ENCODE data around the gene CAMKMT. TPM values are rescaled to one million over a fixed set of nuclear protein-coding genes. Genes with fewer than 3 reads are reported as not detected.

The CAMKMT gene
- total and polyA plus RNA-seq, 2 experiments from 2014 or later: 26.5 to 29.5 TPM

DNA sequence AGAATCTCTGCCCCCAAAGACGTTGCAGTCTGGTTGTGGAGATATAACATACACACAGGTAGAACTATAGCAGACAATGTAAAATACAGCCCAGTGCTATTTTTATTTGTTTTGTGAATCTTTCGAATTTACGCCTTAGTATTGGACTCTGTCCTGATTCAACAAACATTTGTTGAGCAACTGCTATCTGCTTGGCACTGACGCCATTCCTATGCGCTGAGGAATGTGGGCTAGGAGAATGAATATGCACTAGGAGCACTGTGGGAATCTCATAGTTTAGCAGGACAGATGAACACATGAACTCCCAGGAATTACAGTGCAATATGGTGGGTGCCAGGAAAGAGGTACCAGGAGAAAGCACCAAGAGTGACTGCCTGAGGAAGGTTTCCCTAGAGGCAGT, 398.1 kb downstream of the CAMKMT start:
- no peak overlapping the region for H2AFZ ChIP-seq
- peaks cover 25% of the 10 kb centered on the region for H3K4me1 ChIP-seq (ENCODE audit: insufficient read depth)
- TF ChIP-seq POLR2AphosphoS5 (IDR thresholded peaks at IDR 0.05; ENCODE audit: low read depth) (no peak), ZNF331 (CRISPR knock-in tag; IDR thresholded peaks at IDR 0.05; ENCODE audit: low read depth) (no peak), JUNB (IDR thresholded peaks at IDR 0.05; ENCODE audit: unreplicated experiment) (no peak), STAT1 (IDR thresholded peaks at IDR 0.05; ENCODE audit: unreplicated experiment) (no peak), EZH2 (IDR thresholded peaks at IDR 0.05; ENCODE audit: low read depth, unreplicated experiment) (no peak), EZH2phosphoT487 (IDR thresholded peaks at IDR 0.05; ENCODE audit: unreplicated experiment) (no peak), ZNF114 (CRISPR knock-in tag; IDR thresholded peaks at IDR 0.05) (no peak), NANOG (IDR thresholded peaks at IDR 0.05; ENCODE audit: borderline replicate concordance) (no peak)
- TF ChIP-seq, protein P1, sequence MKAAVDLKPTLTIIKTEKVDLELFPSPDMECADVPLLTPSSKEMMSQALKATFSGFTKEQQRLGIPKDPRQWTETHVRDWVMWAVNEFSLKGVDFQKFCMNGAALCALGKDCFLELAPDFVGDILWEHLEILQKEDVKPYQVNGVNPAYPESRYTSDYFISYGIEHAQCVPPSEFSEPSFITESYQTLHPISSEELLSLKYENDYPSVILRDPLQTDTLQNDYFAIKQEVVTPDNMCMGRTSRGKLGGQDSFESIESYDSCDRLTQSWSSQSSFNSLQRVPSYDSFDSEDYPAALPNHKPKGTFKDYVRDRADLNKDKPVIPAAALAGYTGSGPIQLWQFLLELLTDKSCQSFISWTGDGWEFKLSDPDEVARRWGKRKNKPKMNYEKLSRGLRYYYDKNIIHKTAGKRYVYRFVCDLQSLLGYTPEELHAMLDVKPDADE (IDR thresholded peaks at IDR 0.05): no peak
- TF ChIP-seq, protein P2, sequence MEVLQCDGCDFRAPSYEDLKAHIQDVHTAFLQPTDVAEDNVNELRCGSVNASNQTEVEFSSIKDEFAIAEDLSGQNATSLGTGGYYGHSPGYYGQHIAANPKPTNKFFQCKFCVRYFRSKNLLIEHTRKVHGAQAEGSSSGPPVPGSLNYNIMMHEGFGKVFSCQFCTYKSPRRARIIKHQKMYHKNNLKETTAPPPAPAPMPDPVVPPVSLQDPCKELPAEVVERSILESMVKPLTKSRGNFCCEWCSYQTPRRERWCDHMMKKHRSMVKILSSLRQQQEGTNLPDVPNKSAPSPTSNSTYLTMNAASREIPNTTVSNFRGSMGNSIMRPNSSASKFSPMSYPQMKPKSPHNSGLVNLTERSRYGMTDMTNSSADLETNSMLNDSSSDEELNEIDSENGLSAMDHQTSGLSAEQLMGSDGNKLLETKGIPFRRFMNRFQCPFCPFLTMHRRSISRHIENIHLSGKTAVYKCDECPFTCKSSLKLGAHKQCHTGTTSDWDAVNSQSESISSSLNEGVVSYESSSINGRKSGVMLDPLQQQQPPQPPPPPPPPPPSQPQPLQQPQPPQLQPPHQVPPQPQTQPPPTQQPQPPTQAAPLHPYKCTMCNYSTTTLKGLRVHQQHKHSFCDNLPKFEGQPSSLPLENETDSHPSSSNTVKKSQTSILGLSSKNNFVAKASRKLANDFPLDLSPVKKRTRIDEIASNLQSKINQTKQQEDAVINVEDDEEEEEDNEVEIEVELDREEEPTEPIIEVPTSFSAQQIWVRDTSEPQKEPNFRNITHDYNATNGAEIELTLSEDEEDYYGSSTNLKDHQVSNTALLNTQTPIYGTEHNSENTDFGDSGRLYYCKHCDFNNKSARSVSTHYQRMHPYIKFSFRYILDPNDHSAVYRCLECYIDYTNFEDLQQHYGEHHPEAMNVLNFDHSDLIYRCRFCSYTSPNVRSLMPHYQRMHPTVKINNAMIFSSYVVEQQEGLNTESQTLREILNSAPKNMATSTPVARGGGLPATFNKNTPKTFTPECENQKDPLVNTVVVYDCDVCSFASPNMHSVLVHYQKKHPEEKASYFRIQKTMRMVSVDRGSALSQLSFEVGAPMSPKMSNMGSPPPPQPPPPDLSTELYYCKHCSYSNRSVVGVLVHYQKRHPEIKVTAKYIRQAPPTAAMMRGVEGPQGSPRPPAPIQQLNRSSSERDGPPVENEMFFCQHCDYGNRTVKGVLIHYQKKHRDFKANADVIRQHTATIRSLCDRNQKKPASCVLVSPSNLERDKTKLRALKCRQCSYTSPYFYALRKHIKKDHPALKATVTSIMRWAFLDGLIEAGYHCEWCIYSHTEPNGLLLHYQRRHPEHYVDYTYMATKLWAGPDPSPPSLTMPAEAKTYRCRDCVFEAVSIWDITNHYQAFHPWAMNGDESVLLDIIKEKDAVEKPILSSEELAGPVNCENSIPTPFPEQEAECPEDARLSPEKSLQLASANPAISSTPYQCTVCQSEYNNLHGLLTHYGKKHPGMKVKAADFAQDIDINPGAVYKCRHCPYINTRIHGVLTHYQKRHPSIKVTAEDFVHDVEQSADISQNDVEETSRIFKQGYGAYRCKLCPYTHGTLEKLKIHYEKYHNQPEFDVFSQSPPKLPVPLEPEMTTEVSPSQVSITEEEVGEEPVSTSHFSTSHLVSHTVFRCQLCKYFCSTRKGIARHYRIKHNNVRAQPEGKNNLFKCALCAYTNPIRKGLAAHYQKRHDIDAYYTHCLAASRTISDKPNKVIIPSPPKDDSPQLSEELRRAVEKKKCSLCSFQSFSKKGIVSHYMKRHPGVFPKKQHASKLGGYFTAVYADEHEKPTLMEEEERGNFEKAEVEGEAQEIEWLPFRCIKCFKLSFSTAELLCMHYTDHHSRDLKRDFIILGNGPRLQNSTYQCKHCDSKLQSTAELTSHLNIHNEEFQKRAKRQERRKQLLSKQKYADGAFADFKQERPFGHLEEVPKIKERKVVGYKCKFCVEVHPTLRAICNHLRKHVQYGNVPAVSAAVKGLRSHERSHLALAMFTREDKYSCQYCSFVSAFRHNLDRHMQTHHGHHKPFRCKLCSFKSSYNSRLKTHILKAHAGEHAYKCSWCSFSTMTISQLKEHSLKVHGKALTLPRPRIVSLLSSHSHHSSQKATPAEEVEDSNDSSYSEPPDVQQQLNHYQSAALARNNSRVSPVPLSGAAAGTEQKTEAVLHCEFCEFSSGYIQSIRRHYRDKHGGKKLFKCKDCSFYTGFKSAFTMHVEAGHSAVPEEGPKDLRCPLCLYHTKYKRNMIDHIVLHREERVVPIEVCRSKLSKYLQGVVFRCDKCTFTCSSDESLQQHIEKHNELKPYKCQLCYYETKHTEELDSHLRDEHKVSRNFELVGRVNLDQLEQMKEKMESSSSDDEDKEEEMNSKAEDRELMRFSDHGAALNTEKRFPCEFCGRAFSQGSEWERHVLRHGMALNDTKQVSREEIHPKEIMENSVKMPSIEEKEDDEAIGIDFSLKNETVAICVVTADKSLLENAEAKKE (CRISPR knock-in tag; IDR thresholded peaks at IDR 0.05): no peak
- TF ChIP-seq, protein P3, sequence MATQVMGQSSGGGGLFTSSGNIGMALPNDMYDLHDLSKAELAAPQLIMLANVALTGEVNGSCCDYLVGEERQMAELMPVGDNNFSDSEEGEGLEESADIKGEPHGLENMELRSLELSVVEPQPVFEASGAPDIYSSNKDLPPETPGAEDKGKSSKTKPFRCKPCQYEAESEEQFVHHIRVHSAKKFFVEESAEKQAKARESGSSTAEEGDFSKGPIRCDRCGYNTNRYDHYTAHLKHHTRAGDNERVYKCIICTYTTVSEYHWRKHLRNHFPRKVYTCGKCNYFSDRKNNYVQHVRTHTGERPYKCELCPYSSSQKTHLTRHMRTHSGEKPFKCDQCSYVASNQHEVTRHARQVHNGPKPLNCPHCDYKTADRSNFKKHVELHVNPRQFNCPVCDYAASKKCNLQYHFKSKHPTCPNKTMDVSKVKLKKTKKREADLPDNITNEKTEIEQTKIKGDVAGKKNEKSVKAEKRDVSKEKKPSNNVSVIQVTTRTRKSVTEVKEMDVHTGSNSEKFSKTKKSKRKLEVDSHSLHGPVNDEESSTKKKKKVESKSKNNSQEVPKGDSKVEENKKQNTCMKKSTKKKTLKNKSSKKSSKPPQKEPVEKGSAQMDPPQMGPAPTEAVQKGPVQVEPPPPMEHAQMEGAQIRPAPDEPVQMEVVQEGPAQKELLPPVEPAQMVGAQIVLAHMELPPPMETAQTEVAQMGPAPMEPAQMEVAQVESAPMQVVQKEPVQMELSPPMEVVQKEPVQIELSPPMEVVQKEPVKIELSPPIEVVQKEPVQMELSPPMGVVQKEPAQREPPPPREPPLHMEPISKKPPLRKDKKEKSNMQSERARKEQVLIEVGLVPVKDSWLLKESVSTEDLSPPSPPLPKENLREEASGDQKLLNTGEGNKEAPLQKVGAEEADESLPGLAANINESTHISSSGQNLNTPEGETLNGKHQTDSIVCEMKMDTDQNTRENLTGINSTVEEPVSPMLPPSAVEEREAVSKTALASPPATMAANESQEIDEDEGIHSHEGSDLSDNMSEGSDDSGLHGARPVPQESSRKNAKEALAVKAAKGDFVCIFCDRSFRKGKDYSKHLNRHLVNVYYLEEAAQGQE (IDR thresholded peaks at IDR 0.05; ENCODE audit: unreplicated experiment): no peak
- TF ChIP-seq, protein P4, sequence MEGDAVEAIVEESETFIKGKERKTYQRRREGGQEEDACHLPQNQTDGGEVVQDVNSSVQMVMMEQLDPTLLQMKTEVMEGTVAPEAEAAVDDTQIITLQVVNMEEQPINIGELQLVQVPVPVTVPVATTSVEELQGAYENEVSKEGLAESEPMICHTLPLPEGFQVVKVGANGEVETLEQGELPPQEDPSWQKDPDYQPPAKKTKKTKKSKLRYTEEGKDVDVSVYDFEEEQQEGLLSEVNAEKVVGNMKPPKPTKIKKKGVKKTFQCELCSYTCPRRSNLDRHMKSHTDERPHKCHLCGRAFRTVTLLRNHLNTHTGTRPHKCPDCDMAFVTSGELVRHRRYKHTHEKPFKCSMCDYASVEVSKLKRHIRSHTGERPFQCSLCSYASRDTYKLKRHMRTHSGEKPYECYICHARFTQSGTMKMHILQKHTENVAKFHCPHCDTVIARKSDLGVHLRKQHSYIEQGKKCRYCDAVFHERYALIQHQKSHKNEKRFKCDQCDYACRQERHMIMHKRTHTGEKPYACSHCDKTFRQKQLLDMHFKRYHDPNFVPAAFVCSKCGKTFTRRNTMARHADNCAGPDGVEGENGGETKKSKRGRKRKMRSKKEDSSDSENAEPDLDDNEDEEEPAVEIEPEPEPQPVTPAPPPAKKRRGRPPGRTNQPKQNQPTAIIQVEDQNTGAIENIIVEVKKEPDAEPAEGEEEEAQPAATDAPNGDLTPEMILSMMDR (conservative IDR thresholded peaks at IDR 0.05; ENCODE audit: low read depth in 2 of 2): no peak
- DNase-seq (ENCODE audit: low spot score) (no peak), ATAC-seq (no peak)
- no peaks in the 10 kb centered on the region; the same call in 1 of the 2 replicates for H3K9me2 ChIP-seq (ENCODE audit: insufficient read depth)
- no peaks in the 10 kb centered on the region for H3K9me3 Mint-ChIP-seq
- no peaks in the 10 kb centered on the region for H3K27me3 ChIP-seq (ENCODE audit: insufficient read depth)
- no peaks in the 10 kb centered on the region; the same call in 1 of the 2 replicates for H3K36me3 ChIP-seq (ENCODE audit: insufficient read depth)
- H3K4me2 ChIP-seq: no peak overlapping the region
- H3K27me3 Mint-ChIP-seq (ENCODE audit: insufficient read depth, low read depth, poor library complexity): no peaks in the 10 kb centered on the region
- H3K27ac Mint-ChIP-seq: no peak overlapping the region
- peaks cover 20% of the 10 kb centered on the region; the same call in 2 of the 3 replicates for H3K4me1 Mint-ChIP-seq
- no peak overlapping the region for H3K27ac ChIP-seq (ENCODE audit: low read depth)
- H3K36me3 Mint-ChIP-seq (ENCODE audit: low read depth): no peaks in the 10 kb centered on the region
- H3K79me2 ChIP-seq (replicated peaks; ENCODE audit: insufficient read depth): no peaks in the 10 kb centered on the region
- no peaks in the 10 kb centered on the region for H4K20me1 ChIP-seq (replicated peaks; ENCODE audit: insufficient read depth)
- no peak overlapping the region for H3K4me3 ChIP-seq
- no peak overlapping the region for H3K4me3 Mint-ChIP-seq
- no peaks in the 10 kb centered on the region for H3F3A ChIP-seq (replicated peaks; ENCODE audit: low read depth)

All from GM23338 (cell line).